Activated CD4-positive, alpha-beta T cell treated with anti-CD3 and anti-CD28 coated beads, Interleukin-2, amount 50 U/mL, for 4 hours (primary cell): ENCODE results near the gene BCL2.
A peak's percentile ranks its signal among the peaks of the same experiment; 100 is the strongest.
"Not testable (repeated sequence)": the region's sequence is repeated elsewhere in the genome, so short reads cannot be mapped to it uniquely, and the experiment has no call there.

Source experiments
- DNase-seq, 2 experiments: peaks; one replicate each; pipeline ENCODE4 v3.0.0-alpha.2; 2020

Gene BCL2

DNA sequence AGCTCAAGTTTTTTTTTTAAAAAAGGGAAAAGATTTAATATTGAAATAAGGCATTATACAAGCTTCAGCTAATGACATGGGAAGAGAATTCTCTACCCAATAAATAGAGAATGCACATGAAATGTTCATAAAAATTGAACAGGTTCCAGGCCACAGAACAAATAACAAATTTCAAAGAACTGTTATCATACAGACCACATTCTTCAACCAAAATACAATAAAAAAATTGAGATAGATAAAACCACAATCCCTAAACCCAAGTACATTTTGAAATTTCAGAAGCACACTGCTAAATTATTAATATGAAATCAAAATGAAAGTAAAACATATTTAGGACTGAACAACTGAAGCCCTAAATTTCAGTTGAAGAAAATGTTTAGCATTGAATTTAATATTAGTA, 89.6 kb downstream of the BCL2 start:
- no peak for DNase-seq

DNA sequence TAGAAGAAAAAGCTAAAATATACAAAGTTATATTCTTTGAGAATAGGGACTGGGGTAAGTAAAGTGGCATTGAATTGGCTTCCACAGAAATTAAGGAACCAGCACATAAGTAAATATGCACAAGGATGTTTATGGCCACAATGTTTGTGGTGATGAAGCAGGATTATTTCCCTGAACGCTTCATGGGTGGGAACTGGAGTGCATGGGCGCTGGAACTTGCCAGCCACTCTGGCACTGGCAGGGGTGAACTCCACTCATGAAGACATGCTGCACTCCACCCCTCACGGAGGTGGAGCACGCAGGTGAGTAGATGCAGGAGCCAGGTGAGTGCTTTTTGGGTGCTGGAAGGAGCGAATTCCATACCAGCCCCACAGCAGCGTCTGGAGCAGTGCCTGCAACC, 94.1 kb downstream of the BCL2 start:
- DNase-seq, result no peak

DNA sequence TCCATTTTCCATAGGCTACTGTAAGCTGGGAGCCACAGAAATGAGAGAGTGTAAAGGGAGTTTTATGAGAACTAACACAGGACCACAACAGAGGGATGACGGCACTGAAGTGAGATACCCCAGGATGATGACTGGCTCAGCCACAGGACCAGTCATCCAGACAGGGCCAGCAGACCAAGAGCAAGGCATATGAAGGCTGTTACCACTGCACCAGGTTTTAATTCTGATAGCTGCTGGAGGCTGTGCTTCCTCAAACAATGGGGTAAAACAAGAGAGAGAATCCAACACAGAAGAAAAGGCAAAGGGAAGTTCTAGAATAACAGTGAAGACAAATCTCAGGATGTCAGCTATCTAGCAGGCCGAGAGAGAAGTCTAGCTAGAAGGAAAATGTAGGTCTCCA, 94.9 kb downstream of the BCL2 start:
- DNase-seq, result peak; percentile 28 to 40

DNA sequence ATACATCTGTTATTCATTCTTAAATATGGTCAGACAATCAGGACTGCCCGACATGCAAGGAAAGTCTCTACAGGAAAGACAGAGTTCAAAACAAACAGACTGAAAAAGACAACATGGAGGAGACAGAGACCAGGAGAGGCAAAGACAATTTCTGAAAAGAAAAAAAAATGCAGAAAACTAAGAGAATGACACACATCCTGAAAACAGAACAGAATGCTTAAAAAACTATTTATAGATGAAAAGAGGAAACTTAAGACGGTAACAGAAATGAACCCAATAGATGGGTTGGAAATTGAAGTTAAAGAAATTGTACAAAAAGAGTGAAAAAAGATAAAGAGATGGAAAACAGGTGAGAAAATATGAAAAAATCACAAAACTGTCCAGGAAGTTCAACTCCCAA, 95.7 kb downstream of the BCL2 start:
- DNase-seq, result no peak

DNA sequence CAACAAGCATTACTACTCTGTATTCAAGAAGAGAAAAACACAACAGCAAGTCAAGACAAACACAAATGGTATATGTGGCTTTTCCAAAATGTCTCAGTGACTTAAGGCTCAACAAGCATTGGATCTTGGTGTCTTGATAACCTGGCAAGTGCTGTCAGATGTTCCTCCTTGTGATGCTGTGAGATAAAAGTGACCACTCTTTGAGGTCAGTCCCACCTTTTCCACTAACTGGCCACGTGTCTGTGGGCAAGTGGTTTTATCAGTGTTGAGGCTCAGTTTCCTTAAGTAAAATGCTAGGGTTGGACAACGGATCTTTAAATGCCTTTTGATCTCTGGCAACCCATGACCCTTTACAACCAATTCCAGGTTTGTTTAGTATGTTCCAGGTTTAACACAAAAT, 98.7 kb downstream of the BCL2 start:
- no peak for DNase-seq

DNA sequence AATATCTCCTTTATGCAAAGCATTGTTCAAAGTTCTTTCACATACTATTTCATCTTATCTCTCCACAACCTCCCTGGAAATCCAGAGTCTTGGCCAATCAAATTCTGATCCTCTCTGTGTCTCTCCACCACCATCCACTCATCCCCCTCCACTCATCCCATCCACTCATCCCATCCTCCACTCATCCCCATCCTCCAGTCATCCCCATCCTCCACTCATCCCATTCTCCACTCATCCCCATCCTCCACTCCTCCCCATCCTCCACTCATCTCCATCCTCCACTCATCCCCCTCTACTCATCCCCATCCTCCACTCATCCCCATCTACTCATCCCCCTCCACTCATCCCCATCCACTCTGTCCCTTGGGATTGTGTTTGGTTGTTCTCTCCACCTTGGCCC, 101.1 kb downstream of the BCL2 start:
- no peak for DNase-seq

DNA sequence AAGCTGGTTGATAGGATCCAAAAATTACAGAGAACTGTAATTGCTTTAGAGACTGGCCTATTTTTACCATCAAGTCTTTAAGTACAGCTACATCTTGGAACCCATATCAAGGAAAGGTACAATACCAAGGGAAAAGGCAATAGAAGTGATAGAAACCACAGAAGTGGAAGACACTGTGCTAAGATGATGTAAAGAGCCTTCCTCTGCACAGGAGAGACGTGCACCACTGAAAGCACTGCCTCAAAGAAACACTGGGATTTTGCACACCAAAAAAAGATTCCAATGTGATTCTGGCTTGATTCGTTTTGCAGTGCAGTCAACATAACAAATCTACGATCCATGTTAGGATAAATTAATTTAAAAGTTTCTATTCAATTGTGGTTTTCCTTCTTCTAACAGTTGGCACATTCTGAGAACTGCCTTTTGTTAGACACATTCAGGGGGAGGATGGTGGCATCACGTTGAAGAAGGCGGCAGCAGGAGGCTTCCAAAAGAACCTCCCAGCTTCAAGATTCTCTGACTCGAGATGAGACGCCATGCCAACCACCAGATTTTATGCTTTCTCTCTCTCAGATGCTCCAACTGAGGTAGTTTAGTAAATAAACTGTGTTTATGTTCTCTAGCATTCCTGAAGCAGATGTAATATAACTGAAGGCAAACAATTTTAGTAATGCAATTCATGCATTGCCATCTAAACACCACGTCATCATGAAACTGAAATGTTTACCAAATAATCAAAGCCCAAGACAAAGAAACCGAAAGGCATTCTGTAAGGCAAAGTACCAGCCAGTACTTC, 102.9 kb downstream of the BCL2 start:
- no peak for DNase-seq

DNA sequence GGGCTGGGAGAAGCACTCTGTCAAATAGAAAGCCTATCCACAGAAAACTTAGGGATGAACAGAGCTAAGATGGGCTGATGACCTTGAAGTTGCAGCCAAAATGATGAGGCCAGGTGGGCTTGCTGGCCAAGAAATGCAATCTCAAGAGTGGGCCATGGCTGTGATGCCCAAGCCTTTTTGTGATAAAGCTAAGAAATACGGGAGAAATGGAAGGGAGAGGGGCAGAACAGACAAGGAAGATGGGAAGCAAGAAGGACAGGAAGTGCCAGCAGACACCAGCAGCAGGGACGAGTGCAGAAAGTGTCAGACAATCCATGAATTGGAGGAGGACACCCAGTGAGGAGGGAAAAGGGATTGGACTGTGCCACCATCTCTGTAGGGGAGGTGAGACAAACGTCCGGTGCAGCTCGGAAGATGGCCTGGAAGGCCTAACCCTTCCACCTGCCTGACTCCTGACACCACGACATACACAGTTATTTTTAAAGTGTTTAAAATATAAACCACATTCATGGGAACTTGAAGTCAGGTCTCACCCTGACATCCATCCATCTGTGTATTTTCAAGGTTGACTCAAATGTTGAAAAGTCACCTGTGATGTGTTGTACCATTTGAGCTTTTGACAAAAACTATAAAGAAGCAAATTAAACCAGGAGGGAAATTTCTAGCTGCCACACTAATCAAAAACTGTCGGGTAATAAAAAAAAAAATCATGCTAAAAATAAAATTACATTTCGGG, 105.5 kb downstream of the BCL2 start:
- no peak for DNase-seq

DNA sequence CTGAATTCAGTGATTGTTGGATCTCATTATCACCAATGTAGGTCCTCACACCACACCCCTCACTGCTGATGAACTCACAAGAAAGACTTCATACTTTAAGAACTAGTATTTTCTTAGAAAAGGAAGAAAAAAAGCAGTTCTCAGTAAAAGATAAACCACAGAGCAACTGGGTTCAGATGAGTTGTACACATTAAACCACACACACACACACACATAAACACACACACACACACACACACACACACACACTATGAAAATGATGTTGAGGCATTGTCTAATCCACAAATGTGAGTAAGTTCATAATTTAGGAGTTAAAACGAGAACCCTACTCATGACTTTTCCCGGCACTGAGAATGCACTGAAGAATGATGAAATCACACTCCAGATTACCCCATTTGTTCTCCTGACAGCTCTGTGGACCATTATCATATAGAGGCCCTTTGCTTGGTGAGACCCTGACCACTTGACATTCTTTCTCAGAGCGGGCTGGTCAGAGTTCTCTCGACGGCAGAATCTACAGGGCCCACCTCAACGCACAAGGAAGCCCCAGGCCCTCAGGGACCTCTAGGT, 106.2 kb downstream of the BCL2 start:
- DNase-seq, result peak in 1 of 2 experiments; percentile 38

DNA sequence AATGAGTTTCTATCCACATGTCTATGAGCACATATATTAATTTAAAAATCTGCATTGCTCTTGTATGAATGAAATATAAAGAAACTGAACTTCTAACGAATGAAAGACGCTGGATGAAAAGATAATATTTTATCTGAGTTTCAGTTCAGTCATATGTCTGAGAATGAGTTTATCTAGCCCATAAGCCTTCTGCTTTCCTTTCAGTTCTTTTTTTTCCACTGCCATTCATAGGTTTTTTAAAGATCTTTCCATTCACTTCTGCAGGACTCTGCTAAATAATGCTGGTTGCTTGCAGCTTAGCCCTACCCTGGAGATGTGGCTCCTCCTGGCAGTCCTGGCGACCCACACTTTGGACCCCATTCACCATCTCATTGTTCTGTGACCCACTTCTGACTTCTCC, 109.0 kb downstream of the BCL2 start:
- no peak for DNase-seq

DNA sequence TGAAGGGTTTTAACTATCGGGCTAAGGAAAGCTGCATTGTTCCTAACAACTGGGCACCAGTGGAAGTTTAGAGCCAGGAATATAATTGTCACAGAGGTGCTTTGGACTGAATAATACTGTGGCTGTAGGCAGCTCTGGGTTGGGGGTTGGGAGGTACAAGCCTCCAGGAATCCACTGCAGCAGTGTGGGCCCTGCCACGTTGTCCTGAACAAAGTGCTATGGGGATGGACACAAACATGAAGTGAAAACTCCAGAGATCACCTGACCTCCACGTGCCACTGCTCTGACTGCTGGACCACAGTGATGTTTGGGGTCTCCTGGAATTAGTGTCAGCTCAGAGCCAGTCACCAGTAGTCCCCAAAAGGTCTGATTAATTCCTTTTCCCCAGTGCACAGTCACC, 110.9 kb downstream of the BCL2 start:
- no peak for DNase-seq

DNA sequence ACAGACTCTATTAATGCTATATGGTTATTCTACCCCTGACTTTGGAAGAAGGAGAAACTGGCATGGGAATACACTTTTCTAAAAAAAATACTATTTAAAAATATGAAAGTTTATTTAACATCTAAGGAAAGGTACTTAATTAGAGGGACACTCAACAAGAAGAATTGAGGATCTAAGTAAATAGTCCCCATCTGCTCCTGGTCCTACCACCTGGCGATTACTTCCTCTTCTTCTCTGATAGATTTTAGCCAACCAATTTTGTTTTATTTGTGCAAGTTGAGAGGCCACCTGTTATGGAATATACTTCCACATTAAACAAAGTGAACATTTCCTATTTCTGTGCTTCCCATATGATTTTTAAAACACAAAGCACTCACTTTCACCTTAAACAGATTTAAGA, 111.7 kb downstream of the BCL2 start:
- DNase-seq, result no peak

DNA sequence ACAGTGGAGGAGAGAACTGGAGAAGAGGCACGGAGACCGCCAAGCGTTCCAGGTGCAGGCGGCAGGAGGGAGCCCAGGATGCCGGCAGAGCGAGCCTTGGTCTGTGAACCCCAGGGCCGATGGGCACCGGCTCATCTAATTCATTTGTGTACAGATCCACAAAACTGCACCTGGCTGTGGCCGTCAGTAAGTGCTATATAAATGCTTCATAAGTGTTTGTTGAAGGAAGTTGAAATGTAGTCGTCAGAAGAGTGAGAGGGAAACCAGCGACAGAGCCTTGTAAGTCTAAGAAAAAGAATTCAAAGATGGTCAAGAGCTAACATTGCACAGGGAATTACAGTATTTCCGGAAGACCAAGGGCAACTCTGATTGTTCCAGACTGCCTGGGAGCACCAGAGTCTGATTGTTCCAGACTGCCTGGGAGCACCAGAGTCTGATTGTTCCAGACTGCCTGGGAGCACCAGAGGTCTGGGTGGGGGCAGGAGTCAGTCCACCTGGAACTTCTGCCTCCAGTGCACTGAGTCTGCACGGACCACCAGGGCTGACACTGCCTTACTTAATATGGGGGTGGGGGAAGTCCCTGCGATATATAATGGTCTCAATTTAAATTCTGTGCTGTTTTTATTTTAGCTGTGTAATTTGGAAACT, 112.3 kb downstream of the BCL2 start:
- DNase-seq, result no peak

DNA sequence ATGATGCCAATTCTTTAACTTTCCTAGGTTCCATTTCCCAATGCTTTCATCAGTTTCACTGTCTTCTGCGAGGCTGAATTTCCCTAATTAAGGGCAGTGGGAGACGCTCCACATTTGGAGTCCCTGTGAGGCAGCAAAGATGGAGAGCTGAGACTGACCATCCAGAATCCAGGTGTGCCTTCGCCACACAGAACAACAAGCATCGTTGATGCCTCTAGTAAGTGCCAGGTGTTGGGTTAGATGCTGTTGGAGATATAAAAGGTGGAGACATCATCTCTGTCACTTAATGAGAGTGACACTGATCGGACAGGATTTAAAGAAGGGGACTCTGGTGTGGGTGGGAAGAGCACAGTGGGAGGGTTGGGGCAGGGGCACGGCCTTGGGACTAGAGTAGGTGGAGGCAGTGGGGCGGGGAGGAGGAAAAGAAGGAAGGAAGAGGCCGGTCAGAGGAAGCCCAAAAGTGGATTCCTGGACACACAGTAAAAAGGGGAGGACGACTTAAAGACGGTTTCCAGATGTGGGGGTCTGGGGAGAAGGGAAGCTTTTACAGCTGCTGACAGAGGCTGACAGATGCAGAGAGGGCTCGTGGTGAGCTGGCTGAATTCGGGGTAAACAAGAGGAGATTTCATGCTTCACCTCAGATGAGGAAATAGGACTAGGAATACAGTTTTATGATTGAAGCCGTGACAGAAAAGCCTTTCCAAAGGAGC, 113.0 kb downstream of the BCL2 start:
- DNase-seq, result no peak

DNA sequence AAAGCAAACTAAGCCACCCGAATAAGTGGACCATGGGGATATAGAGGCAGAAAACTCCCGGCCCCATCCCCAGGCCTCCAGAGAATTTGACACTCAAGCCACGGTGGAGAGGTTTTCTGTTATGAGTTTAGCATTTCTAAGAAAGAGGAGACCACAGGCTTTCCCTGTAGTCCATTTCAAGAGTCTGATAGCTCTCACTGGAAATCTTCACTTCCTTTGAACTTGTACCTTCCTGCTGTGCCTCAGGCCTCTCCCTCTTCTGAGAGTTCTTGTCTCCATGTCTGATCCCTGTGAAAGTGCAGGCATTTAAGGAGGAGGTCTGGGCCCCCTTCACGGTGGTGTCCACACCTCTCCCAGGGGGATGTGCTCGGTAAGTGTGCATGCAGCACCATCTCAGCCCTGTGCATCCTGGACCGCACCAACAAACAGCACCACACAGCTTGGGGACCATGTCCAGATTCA, 113.7 kb downstream of the BCL2 start:
- DNase-seq, result no peak

DNA sequence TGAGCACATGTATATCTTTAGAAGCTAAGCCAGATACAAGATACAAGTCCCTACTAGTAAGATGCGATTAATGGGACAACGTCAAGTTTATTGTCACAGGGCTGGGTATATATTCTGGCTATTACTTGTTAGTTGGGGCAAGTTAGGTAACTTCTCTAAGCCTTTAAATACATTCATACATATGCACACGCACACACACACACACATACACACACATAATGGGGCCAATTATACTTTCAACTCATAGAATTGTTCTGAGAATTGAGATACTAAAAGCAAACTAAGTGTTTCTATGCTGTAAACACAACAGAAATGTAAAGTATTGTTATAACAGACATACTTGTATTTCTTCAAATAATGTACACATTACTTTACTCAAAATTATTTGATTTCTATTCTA, 116.1 kb downstream of the BCL2 start:
- no peak for DNase-seq

DNA sequence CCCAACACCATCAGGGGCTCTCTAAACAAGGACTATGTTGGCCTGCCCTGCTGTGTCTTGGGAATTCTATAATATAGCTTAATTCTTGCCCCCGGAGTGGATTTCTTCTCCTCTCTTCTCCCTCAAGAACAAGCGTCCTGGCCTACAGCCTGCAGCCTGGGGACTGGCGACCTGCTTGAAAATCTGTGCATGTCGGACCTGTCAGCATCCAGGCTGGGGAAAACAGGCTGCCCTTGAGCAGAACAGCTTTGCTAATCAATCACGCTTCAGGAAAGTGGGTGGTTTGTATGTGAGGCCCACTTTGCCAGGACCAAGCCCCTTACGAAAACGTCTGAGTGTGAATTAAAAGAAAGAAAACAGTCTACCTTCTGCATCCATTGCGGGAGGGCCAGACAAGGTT, 116.7 kb downstream of the BCL2 start:
- DNase-seq, result no peak

DNA sequence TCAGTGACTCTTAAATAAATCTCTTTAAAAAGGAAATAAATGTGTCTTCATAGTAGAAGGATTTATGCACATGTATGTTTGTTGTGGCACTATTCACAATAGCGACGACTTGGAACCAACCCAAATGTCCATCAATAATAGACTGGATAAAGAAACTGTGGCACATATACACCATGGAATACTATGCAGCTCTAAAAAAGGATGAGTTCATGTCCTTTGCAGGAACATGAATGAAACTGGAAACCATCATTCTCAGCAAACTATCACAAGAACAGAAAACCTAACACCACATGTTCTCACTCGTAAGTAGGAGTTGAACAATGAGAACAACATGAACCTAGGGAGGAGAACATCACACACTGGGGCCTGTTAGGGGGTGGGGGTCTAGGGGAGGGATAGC, 118.1 kb downstream of the BCL2 start:
- not testable (repeated sequence) for DNase-seq

DNA sequence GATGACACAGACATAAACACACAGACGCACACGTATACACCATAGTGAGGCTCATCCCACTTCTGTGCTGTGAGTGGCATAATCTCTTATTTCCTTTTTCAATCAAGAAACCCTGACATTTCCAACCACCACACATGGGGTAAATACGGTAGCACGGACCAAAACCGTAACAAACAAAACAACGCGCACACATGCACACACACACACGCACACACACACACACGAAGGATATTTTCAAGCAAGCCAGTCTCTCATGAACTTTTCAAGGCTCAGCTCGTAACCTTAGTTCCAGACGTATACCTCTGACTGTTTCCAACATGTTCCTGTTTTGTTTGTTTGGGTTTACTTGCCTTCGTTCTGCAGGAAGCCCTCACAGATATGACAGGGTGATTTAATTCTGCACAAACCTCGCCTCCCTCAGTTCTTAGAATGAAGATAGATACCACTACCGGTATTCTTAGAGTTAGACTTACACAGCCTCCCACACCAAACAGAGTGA, 119.8 kb downstream of the BCL2 start:
- DNase-seq, result peak in 1 of 2 experiments; percentile 34

DNA sequence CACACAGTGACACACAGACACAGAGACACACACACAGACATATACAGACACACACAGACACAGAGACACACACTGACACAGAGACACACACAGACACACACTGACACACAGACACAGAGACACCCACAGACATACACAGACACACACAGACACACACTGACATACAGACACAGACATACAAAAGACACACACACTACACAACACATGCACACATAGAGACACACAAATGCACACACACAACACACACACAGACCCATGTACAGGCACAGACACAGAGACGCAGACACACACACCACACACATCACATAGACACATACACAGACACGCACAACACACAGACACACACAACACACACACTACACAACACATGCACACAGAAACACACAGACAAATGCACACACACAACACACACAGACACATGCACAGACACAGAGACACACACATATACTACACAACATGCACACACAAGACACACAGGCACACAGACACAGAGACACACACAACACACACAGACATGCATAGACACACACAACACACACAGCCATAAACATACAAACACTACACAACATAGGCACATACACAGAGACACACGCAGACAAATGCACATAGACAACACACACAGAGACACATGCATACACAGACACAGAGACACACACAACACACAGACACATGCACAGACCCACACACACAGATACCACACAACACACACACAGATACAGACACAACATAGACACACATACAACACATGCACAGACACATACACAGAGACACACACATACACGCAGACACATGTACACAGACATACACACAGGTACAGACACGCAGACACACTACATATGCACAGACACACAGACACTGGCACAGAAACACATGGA, 120.5 kb downstream of the BCL2 start:
- no peak for DNase-seq

DNA sequence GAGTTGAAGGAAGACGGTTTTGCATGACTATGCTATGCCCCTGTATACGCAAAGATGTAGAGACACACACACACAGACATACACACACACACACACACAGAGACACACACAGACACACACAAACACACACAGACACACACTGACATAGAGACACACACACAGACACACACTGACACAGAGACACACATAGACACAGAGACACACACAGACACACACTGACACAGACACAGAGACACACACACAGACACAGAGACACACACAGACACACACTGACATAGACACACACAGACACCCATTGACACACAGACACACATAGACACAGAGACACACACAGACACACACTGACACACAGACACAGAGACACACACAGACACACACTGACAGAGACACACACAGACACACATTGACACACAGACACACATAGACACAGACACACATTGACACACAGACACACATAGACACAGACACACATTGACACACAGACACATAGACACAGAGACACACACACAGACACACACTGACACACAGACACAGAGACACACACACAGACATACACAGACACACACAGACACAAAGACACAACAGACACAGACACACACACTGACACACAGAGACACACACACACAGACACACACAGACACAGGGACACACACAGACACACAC, 121.3 kb downstream of the BCL2 start:
- DNase-seq, result no peak
